ENCODE data around the gene SLC35G4.

Gene SLC35G4

DNA sequence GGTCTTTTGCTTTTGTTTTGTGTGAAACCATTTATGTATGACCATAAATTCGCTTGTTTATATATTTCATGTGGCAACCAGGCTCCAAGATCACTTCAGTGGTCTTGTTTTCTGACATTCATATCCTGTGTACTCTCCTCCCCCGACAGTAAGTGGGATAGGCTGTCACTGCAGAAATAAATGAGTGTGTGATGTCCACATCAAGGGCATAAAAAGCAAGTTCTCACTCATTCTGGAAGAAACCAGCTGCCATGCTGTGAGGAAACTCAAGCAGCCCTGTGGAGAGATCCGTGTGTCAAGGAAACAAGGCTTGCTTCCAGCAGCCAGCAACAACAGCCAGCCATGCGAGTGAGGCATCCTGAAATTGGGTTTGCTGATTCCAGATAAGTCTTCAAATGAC is 40.4 kb downstream of the SLC35G4 start:
- TF ChIP-seq, protein P1, sequence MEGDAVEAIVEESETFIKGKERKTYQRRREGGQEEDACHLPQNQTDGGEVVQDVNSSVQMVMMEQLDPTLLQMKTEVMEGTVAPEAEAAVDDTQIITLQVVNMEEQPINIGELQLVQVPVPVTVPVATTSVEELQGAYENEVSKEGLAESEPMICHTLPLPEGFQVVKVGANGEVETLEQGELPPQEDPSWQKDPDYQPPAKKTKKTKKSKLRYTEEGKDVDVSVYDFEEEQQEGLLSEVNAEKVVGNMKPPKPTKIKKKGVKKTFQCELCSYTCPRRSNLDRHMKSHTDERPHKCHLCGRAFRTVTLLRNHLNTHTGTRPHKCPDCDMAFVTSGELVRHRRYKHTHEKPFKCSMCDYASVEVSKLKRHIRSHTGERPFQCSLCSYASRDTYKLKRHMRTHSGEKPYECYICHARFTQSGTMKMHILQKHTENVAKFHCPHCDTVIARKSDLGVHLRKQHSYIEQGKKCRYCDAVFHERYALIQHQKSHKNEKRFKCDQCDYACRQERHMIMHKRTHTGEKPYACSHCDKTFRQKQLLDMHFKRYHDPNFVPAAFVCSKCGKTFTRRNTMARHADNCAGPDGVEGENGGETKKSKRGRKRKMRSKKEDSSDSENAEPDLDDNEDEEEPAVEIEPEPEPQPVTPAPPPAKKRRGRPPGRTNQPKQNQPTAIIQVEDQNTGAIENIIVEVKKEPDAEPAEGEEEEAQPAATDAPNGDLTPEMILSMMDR (IDR thresholded peaks at IDR 0.05; ENCODE audit: low read depth, low read length): no peak
- no peak overlapping the region for H3K4me3 ChIP-seq (ENCODE audit: low read depth, low read length)

DNA sequence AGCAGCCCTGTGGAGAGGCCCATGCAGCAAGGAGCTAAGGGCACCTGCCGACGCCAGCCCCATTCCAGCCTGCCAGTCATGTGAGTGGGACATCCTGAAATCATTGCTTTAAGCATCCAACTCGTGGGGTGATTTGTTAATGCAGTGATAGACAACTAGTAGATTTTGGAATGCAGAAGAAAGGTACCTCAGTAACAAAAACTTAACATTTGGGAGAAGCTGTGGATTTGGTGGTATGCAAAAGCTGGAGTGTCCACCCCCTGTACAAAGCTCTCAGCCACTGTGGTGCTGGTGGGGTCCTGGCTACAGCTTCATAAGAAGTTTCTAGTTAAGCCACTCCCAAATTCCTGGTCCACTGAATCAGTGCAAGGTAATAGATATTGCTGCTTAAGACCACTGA is 42.5 kb downstream of the SLC35G4 start:
- no peak overlapping the region for H3K4me3 ChIP-seq (ENCODE audit: low read depth, low read length)
- TF ChIP-seq, protein P1 (IDR thresholded peaks at IDR 0.05; ENCODE audit: low read depth, low read length): no peak

DNA sequence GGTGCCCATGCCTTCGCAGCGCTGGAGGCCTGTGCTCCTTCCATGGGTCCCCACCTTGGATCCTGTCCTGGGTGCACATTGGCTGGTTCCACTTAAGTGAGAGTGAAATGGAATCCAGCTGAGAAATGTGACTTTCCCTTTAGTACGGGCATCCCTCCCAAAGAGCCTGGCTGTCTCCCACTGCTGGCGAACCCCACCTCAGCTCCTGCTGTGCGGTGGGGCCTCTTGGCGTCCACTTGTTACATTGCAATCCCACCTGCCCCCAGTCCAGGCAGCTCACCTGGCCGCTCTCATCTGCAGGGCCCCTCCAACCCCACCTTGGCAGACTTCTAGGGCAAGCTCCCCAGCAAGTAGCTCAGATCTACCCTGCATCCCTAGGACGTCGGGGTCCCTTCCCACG is 44.1 kb downstream of the SLC35G4 start:
- no peak overlapping the region for H3K4me3 ChIP-seq (ENCODE audit: low read depth, low read length)
- TF ChIP-seq, protein P1 (IDR thresholded peaks at IDR 0.05; ENCODE audit: low read depth, low read length): no peak

DNA sequence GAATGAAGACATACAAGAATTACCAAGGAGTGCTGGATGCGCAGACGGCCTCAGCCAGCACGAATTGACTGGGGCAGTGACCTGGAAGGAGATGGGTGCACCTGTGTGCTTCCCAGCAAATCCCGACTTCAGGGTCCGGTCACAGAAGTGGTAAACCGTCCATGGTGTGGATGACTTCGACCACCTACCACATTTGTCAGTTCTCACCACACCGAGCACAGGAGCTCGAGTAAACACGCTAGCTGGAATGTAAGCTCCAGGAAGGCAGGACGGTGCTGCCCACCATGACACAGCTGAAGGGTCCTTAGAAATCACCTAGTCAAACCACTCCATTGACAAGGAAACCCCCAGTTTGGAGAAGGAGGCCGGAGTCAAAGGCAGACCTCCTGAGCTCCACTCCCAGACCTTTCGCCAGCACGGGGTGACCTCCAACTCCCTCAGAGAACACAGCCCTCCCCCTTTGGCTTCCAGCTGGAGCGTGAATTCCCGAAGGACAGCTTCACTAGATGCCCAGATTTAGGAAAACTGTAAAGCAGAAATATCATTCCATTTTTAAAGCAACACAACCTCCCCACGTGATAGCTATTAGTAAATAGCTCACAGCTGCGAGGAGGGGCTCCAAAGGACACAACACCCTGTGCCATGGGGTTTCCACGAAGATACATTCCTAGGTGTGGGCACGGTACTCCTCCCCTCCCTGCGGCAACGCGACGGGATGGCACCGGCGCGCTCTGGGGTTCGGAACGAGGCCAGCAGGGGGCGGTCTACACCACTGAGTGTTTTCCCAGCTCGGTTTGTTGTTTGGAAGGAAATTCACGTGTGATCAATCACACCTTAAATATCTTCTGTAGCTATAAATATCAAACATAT is 45.6 kb downstream of the SLC35G4 start:
- H3K4me3 ChIP-seq (ENCODE audit: low read depth, low read length): no peak overlapping the region
- TF ChIP-seq, protein P1 (IDR thresholded peaks at IDR 0.05; ENCODE audit: low read depth, low read length): peak; percentile 77

DNA sequence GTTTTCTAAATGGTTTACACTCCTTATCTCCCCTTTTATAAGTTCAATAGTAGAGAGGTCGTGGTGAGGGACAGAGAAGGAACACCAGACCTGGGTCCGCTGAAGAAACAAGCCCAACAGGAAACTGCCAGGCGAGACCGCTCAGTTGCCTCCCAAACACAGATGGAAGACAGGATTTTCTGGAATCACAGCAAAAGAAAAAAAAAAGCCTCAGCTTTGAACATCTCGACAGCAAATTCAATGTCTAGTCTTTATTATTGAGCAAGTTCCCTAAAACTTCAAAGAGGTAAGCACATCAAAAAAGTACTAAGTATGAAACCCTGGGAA is 46.2 kb downstream of the SLC35G4 start:
- TF ChIP-seq, protein P1 (IDR thresholded peaks at IDR 0.05; ENCODE audit: low read depth, low read length): no peak
- H3K4me3 ChIP-seq (ENCODE audit: low read depth, low read length): no peak overlapping the region

DNA sequence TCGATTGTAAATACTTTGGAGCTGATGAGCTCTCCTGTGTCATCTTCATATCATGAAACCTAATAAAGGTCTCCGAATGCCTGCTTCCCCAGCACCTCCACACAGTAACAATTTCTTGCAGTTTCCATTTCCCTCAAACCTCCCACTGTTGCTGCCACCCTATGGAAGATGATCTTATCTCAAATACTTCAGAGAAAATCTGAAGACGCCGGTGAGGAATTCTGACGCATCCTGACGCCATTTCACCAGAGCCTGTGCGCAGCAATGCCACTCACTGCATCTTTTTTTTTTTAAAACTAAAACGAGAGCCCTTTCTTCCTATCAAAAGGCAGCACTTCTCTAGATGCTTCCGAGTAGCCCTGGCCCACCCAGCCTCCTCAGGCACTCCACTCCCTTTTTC is 47.8 kb downstream of the SLC35G4 start:
- TF ChIP-seq, protein P1 (IDR thresholded peaks at IDR 0.05; ENCODE audit: low read depth, low read length): no peak
- no peak overlapping the region for H3K4me3 ChIP-seq (ENCODE audit: low read depth, low read length)

DNA sequence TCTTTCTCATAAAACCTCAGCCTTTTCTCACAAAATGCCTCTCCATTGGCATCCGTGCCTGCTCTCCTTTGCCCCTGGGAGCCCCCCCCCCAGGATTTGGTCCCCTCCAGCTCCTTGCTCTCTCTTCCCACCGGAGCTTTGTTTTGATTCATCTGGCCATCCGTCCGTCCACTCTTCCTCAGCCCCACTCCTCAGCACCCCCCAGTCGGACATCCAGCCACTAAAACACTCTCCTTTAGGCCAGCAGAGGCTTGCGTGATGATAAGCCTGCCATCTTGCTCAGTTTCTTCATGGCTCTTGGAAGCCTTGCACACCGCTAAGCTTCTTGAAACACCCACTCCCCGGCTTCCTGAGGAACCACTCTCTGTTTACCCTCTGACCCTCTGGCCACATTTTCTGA is 48.2 kb downstream of the SLC35G4 start:
- TF ChIP-seq, protein P1 (IDR thresholded peaks at IDR 0.05; ENCODE audit: low read depth, low read length): no peak
- no peak overlapping the region for H3K4me3 ChIP-seq (ENCODE audit: low read depth, low read length)
